HepG2 (cell line): Measurements from ENCODE around the gene AKAP9. TPM values are rescaled to one million over a fixed set of nuclear protein-coding genes. Genes with fewer than 3 reads are reported as not detected.

Experiments used
- ATAC-seq: fragments of 200-7000 bp; cut with Tn5 transposase; 3 replicates; pipeline ENCODE4 v1.9.1; 2020; ENCODE audit warnings: mild to moderate bottlenecking, moderate library complexity
- BruUV-seq: library from RNA; stranded (reverse); fragments of 400-500 nt; replicated peaks from 2 replicates; lab custom pipeline; 2021; lab: Mats Ljungman, UMichigan
- CTCF ChIA-PET: fragments of 300-600 bp; formaldehyde crosslinking; extraction: SDS; loops from one replicate; lab custom pipeline; 2021; ENCODE audit warnings: low total read pairs, inconsistent platforms, low intra/inter-chr PET ratio; lab: Yijun Ruan, JAX
- POLR2A ChIA-PET: fragments of 350-600 bp; sonication (Branson Sonifier 250); formaldehyde crosslinking; loops from one replicate; lab custom pipeline; 2020; ENCODE audit warnings: antibody characterized with exemption, inconsistent platforms; lab: Yijun Ruan, JAX
- DNase-seq: peaks from one replicate; pipeline ENCODE4 v3.0.0-alpha.2; 2015; ENCODE audit warnings: low spot score
- FAIRE-seq: peaks from 3 replicates; lab custom pipeline; 2011; peaks lifted over from hg19 to GRCh38; lab: Jason Lieb, UNC
- H2AFZ ChIP-seq: one replicate; pipeline ENCODE4 v1.6.1; 2011; ENCODE audit warnings: low read length, inconsistent platforms
- H3K27ac ChIP-seq: fragments of 300-600 bp; 3 replicates; pipeline ENCODE4 v1.8.0; 2011; ENCODE audit warnings: mixed run types, mild to moderate bottlenecking, mixed read lengths, low read length, inconsistent platforms; ENCODE audit not compliant: insufficient read depth; ENCODE audit errors: extremely low read length
- H3K27me3 ChIP-seq, 2 experiments: fragments of 200-600 bp in 1 of 2; 2 replicates in 1 of 2; 3 replicates in 1 of 2; pipeline versions ENCODE4 v1.6.0 to v1.8.0; 2011; ENCODE audit warnings: low read length in 2 of 2, mild to moderate bottlenecking in 2 of 2, moderate library complexity in 2 of 2, inconsistent platforms in 1 of 2; ENCODE audit not compliant: insufficient read depth in 2 of 2, control insufficient read depth in 1 of 2
- H3K36me3 ChIP-seq, 2 experiments: fragments of 200-600 bp in 1 of 2; replicated peaks in 1 of 2; 2 replicates in 1 of 2; 3 replicates in 1 of 2; pipeline versions ENCODE4 v1.5.1 to v1.8.0; 2011; ENCODE audit warnings: low read length in 2 of 2, inconsistent platforms in 1 of 2; ENCODE audit not compliant: insufficient read depth in 2 of 2, control insufficient read depth in 1 of 2
- H3K4me1 ChIP-seq: 2 replicates; pipeline ENCODE4 v1.5.1; 2012; ENCODE audit warnings: low read length, inconsistent platforms; ENCODE audit not compliant: insufficient read depth
- H3K4me2 ChIP-seq: 2 replicates; pipeline ENCODE4 v1.6.0; 2011; ENCODE audit warnings: low read depth, low read length, inconsistent platforms
- H3K4me3 ChIP-seq, 3 experiments: fragments of 200-600 bp in 1 of 3; sonication (generic), shearing (Covaris generic) in 1 of 3; replicated peaks in 1 of 3; 2 replicates each; pipeline ENCODE4 v1.5.1; 2011 to 2016; ENCODE audit warnings: low read length in 3 of 3, inconsistent platforms in 2 of 3, low read depth in 2 of 3, mild to moderate bottlenecking in 2 of 3, control low read depth in 1 of 3, mixed read lengths in 1 of 3; ENCODE audit not compliant: insufficient read depth in 1 of 3
- H3K79me2 ChIP-seq: one replicate; pipeline ENCODE4 v1.6.1; 2011; ENCODE audit warnings: low read length, inconsistent platforms; ENCODE audit not compliant: insufficient read depth
- H3K9ac ChIP-seq: 2 replicates; pipeline ENCODE4 v1.6.0; 2011; ENCODE audit warnings: mild to moderate bottlenecking, low read depth, low read length, inconsistent platforms; ENCODE audit not compliant: insufficient read depth
- H3K9me3 ChIP-seq: 2 replicates; pipeline ENCODE4 v1.5.1; 2012; ENCODE audit warnings: mild to moderate bottlenecking, low read length
- H4K20me1 ChIP-seq: 2 replicates; pipeline ENCODE4 v1.6.0; 2011; ENCODE audit warnings: inconsistent platforms, mild to moderate bottlenecking, low read length, moderate library complexity; ENCODE audit not compliant: insufficient read depth
- KDM4B ChIP-seq: sonication (generic); formaldehyde crosslinking; IDR thresholded peaks from 2 replicates; pipeline ENCODE4 v1.4.0; 2020; ENCODE audit warnings: missing genetic modification reagents
- MAFK ChIP-seq, 2 experiments: IDR thresholded peaks in 1 of 2; conservative IDR thresholded peaks in 1 of 2; 2 replicates each; pipeline ENCODE4 v1.6.1; 2011; ENCODE audit warnings: improper control_type of control experiment in 2 of 2, low read length in 2 of 2
- THAP8 ChIP-seq: sonication (generic); formaldehyde crosslinking; IDR thresholded peaks from 2 replicates; pipeline ENCODE4 v1.5.1; 2020; ENCODE audit warnings: missing genetic modification reagents, mild to moderate bottlenecking, borderline replicate concordance
- ZFP41 ChIP-seq: sonication (generic); formaldehyde crosslinking; IDR thresholded peaks from 2 replicates; pipeline ENCODE4 v1.4.0; 2020; ENCODE audit warnings: mild to moderate bottlenecking, missing genetic modification reagents, borderline replicate concordance
- WGBS: methylation state at CpG from one replicate; pipeline ENCODE4 v1.1.6; 2017; ENCODE audit warnings: low lambda C conversion rate; 5-methylcytosine and 5-hydroxymethylcytosine counted together
- in situ Hi-C: cut with HindIII; loops from 2 replicates; pipeline ENCODE4 v1.10.0; 2017; ENCODE audit warnings: low pct_unique_long_range_greater_than_20kb; ENCODE audit not compliant: extremely low pct_ligation_motif_present
- intact Hi-C: fragments of 100-400 bp; cut with micrococcal nuclease; formaldehyde crosslinking; loops from one replicate; pipeline ENCODE4 v1.10.0; 2022; ENCODE audit not compliant: unreplicated experiment
- polyA plus RNA-seq, 8 experiments: library from polyadenylated mRNA; depleted of rRNA in 3 of 8; stranded (reverse) in 7 of 8; unstranded in 1 of 8; fragments of >200 nt; fragmentation: Illumina TruSeq in 4 of 8; extraction: Trizol in 4 of 8; gene quantifications; 2 replicates each; pipeline versions ENCODE4 v1.2.1 to v1.2.3, GENCODE V29; 2011 to 2016; ENCODE audit warnings: low read depth in 4 of 8, missing spikeins in 1 of 8, mixed read lengths in 1 of 8; ENCODE audit not compliant: insufficient read depth in 1 of 8
- total RNA-seq, 5 experiments: library from RNA; depleted of rRNA; stranded (reverse); fragments of >200 nt; fragmentation: Illumina TruSeq; extraction: Trizol; gene quantifications; 2 replicates each; pipeline ENCODE4 v1.2.3, GENCODE V29; 2016; ENCODE audit warnings: low read depth in 1 of 5
- TF ChIP-seq, protein P1 (sequence below): sonication (generic); formaldehyde crosslinking; IDR thresholded peaks from 2 replicates; pipeline ENCODE4 v1.8.1; 2022; ENCODE audit warnings: mild to moderate bottlenecking, missing genetic modification reagents

The AKAP9 gene
- total and polyA plus RNA-seq, 2 of the 13 experiments (the other 11 are each of a cell fraction or from before 2014, with no cell fraction given): 27.6 to 33.1 TPM

GRCh38 chr7:91973639-91974038, 33.0 kb downstream of the AKAP9 start:
- CTCF ChIA-PET: no interaction called here
- ATAC-seq (no peak), DNase-seq (no peak), FAIRE-seq (no peak)
- H3K79me2 ChIP-seq: peaks cover 34% of the 10 kb centered on the region
- H3K4me1 ChIP-seq: peaks cover 13% of the 10 kb centered on the region
- H3K4me2 ChIP-seq: no peak overlapping the region
- in situ Hi-C loops: no loop called here
- intact Hi-C loops: no loop called here
- TF ChIP-seq, protein P1, sequence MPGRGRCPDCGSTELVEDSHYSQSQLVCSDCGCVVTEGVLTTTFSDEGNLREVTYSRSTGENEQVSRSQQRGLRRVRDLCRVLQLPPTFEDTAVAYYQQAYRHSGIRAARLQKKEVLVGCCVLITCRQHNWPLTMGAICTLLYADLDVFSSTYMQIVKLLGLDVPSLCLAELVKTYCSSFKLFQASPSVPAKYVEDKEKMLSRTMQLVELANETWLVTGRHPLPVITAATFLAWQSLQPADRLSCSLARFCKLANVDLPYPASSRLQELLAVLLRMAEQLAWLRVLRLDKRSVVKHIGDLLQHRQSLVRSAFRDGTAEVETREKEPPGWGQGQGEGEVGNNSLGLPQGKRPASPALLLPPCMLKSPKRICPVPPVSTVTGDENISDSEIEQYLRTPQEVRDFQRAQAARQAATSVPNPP: no peak
- 0 out of 4 replicates have a peak, but pooled peaks of 1 of the 2 experiments have one; percentile 5 for TF ChIP-seq MAFK (conservative IDR thresholded peaks at IDR 0.05 in 1 of 2, IDR thresholded peaks at IDR 0.05 in 1 of 2; ENCODE audit: low read length in 2 of 2)
- TF ChIP-seq KDM4B: no peak
- no TSS peak for BruUV-seq
- H2AFZ ChIP-seq: no peak overlapping the region
- H3K4me3 ChIP-seq: no peak overlapping the region
- 94% methylated on average over 5 of the region's 5 CpGs for WGBS
- H3K9me3 ChIP-seq: no peaks in the 10 kb centered on the region
- peaks cover 2 to 17% of the 10 kb centered on the region in 2 experiments; a peak in 3 of 5 replicates for H3K36me3 ChIP-seq
- peaks cover 8% of the 10 kb centered on the region; the same call in 1 of the 2 replicates for H4K20me1 ChIP-seq
- no peak overlapping the region for H3K9ac ChIP-seq
- no peak overlapping the region for H3K27ac ChIP-seq
- no peaks in the 10 kb centered on the region for H3K27me3 ChIP-seq
- POLR2A ChIA-PET: no interaction called here

- no peak for TF ChIP-seq THAP8 (CRISPR knock-in tag)
- TF ChIP-seq ZFP41 (CRISPR knock-in tag): no peak
- Histone ChIP-seq H3K36me3 (peaks cover 2 to 18% of the 10 kb centered on the region in 2 experiments; a peak in 3 of 5 replicates), H3K4me2 (no peak overlapping the region), H3K9me3 (no peaks in the 10 kb centered on the region), H4K20me1 (peaks cover 8% of the 10 kb centered on the region; the same call in 1 of the 2 replicates), H3K9ac (no peak overlapping the region), H3K4me1 (peaks cover 13% of the 10 kb centered on the region), H3K27me3 (no peaks in the 10 kb centered on the region), H3K27ac (no peak overlapping the region), H3K79me2 (peaks cover 30% of the 10 kb centered on the region), H2AFZ (no peak overlapping the region), H3K4me3 (no peak overlapping the region)
- no peak for FAIRE-seq
- ChIA-PET CTCF (no interaction called here), POLR2A (no interaction called here)
- BruUV-seq: no TSS peak
- intact Hi-C loops (no loop called here), in situ Hi-C loops (no loop called here)
- no peak for DNase-seq
- no peak for ATAC-seq
Measured at GRCh38 chr7:91974066-91974465, 33.4 kb downstream of the AKAP9 start.
